Measurements from ENCODE around the gene BANF2. TPM values are rescaled to one million over a fixed set of nuclear protein-coding genes. Genes with fewer than 3 reads are reported as not detected.

BANF2 gene
- total and polyA plus RNA-seq, 11 donors = not detected

GRCh38 chr20:17720755-17721154 is 21.0 kb downstream of the BANF2 start:
- H3K36me3 ChIP-seq = no peaks in the 10 kb centered on the region
- intact Hi-C loops (cut with DNase I) = no loop called here
- H3K4me3 ChIP-seq = no peak overlapping the region
- 73 to 88% (median 82%) methylated on average over 4 of the region's 4 CpGs for WGBS, 4 donors
- no peaks in the 10 kb centered on the region for H3K27me3 ChIP-seq
- no peaks in the 10 kb centered on the region for H3K4me1 ChIP-seq
- DNase-seq (no peak), ATAC-seq (no peak)
- no peak overlapping the region for H3K27ac ChIP-seq
- no peak for TF ChIP-seq POLR2A (IDR thresholded peaks at IDR 0.05)
- TF ChIP-seq, protein P1, sequence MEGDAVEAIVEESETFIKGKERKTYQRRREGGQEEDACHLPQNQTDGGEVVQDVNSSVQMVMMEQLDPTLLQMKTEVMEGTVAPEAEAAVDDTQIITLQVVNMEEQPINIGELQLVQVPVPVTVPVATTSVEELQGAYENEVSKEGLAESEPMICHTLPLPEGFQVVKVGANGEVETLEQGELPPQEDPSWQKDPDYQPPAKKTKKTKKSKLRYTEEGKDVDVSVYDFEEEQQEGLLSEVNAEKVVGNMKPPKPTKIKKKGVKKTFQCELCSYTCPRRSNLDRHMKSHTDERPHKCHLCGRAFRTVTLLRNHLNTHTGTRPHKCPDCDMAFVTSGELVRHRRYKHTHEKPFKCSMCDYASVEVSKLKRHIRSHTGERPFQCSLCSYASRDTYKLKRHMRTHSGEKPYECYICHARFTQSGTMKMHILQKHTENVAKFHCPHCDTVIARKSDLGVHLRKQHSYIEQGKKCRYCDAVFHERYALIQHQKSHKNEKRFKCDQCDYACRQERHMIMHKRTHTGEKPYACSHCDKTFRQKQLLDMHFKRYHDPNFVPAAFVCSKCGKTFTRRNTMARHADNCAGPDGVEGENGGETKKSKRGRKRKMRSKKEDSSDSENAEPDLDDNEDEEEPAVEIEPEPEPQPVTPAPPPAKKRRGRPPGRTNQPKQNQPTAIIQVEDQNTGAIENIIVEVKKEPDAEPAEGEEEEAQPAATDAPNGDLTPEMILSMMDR (IDR thresholded peaks at IDR 0.05) = no peak
- no peaks in the 10 kb centered on the region for H3K9me3 ChIP-seq

- Histone ChIP-seq H3K4me3 (no peak overlapping the region), H3K27ac (no peak overlapping the region), H3K9me3 (no peaks in the 10 kb centered on the region), H3K27me3 (no peaks in the 10 kb centered on the region), H3K36me3 (no peaks in the 10 kb centered on the region), H3K4me1 (no peaks in the 10 kb centered on the region)
- TF ChIP-seq, protein P1 (IDR thresholded peaks at IDR 0.05) = peak in 2 of 12 donors; percentile 12 to 16
- no peak for TF ChIP-seq POLR2A (IDR thresholded peaks at IDR 0.05)
- WGBS, 4 donors = 55 to 79% (median 60%) methylated on average over 4 to 6 of the region's 6 CpGs
- no peak for DNase-seq
- intact Hi-C loops (cut with DNase I) = no loop called here
- no peak for ATAC-seq
These were observed 22.2 kb downstream of the BANF2 start for GRCh38 chr20:17721802-17722486.

DNA sequence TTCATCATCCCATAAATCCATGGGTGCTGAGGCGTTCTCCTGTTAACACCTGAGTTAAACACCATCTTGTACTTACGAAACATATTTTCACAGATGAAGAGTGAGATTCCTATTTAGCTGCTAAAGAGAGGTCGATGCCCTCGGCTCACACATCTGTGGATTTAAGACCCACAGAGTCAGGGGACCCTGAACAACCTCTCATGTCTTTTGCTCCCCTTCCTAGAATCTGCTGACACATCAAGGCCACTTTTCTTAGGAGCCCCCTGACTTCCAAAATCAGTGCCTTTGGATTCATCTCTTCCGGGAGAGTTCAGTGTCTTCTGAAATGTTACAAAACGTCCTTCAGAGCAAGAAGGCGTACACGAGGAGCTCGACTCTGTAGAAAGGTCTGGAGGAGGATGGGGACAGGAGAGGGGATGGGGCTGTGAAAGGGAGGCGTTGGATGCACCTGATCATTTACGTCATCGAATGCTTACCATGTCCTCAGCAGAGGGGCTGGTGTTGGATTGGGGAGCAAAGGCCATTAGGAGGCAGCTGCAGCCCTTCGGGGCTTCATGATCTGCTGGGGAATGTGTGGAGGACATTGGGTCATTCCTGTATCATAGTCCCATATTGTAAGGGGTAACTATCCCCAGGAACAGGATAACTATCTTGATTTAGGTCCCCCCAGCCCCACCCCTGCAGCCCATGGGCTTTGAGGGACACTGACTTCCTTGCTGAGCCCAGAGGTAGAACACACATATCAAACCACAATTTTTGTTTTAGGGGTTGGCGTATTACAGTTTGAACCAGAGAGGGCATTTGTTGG is 22.9 kb downstream of the BANF2 start:
- Histone ChIP-seq H3K36me3 (no peaks in the 10 kb centered on the region), H3K27ac (no peak overlapping the region), H3K9me3 (no peaks in the 10 kb centered on the region), H3K27me3 (no peaks in the 10 kb centered on the region), H3K4me3 (no peak overlapping the region), H3K4me1 (no peaks in the 10 kb centered on the region)
- no peak for TF ChIP-seq POLR2A (IDR thresholded peaks at IDR 0.05)
- TF ChIP-seq, protein P1 (IDR thresholded peaks at IDR 0.05) = no peak
- intact Hi-C loops (cut with DNase I) = no loop called here
- WGBS, 4 donors = 87 to 89% (median 88%) methylated on average over 14 of the region's 14 CpGs
- ATAC-seq (no peak), DNase-seq (no peak)

DNA sequence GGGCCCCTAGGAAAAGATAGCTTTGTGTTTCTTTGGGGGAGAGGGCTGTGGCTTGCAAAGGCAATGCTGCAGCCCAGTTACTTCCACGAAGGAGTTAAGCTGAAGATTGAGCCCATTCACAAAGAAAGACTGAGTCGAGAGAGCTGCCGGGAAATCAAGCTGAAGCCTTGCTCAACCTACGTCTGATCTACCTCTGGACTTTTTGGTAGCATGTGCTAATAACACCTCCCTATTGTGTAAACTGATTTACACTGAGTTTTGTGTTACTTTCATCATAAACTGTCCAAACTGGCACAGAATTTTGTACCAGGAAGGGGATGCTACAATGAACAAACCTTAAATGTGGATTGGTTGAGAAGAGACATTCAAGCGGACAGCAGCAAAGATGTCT is 23.5 kb downstream of the BANF2 start:
- H3K36me3 ChIP-seq = no peaks in the 10 kb centered on the region
- no peaks in the 10 kb centered on the region for H3K4me1 ChIP-seq
- WGBS, 4 donors = 89 to 98% (median 94%) methylated on average over 5 of the region's 5 CpGs
- DNase-seq (no peak), ATAC-seq (no peak)
- intact Hi-C loops (cut with DNase I) = no loop called here
- no peaks in the 10 kb centered on the region for H3K27me3 ChIP-seq
- TF ChIP-seq, protein P1 (IDR thresholded peaks at IDR 0.05) = no peak
- no peak for TF ChIP-seq POLR2A (IDR thresholded peaks at IDR 0.05)
- H3K27ac ChIP-seq = no peak overlapping the region
- H3K9me3 ChIP-seq = no peaks in the 10 kb centered on the region
- no peak overlapping the region for H3K4me3 ChIP-seq

Data from heart left ventricle (tissue), 16 donors.